Pancreas (tissue), 10 donors: ENCODE results near the gene NDUFB10. TPM values are rescaled to one million over a fixed set of nuclear protein-coding genes. Genes with fewer than 3 reads are reported as not detected.
A peak's percentile ranks its signal among the peaks of the same experiment; 100 is the strongest.

Experiments
- ATAC-seq, 4 donors: fragments of 200-7000 bp; cut with Tn5 transposase; one replicate each; pipeline versions ENCODE4 v1.8.0 to v1.9.1; 2020; ENCODE audit warnings: mild to moderate bottlenecking in 4 of 4, moderate library complexity in 4 of 4
- DNase-seq, 6 donors: peaks; one replicate each; pipeline ENCODE4 v3.0.0-alpha.2; 2020
- FAIRE-seq: peaks from 2 replicates; lab custom pipeline; 2012; peaks lifted over from hg19 to GRCh38; lab: Jason Lieb, UNC
- H3K27ac ChIP-seq, 4 donors: fragments of 200-600 bp; sonication (generic); 1 replicate in 3 of 4; 2 replicates in 1 of 4; pipeline versions ENCODE4 v1.5.0 to v1.8.0; 2020
- H3K27me3 ChIP-seq, 4 donors: fragments of 200-600 bp; one replicate each; pipeline ENCODE4 v1.8.0; 2021
- H3K36me3 ChIP-seq, 3 donors: fragments of 200-600 bp; sonication (generic) in 1 of 3; one replicate each; pipeline versions ENCODE4 v1.5.0 to v1.8.0; 2020 to 2021
- H3K4me1 ChIP-seq, 3 donors: fragments of 200-600 bp; one replicate each; pipeline ENCODE4 v1.8.0; 2021
- H3K4me3 ChIP-seq, 4 donors: fragments of 200-600 bp; sonication (generic) in 2 of 4; one replicate each; pipeline versions ENCODE4 v1.5.0 to v1.8.0; 2020 to 2021
- H3K9me3 ChIP-seq, 4 donors: fragments of 200-600 bp; one replicate each; pipeline ENCODE4 v1.8.0; 2021
- WGBS, 2 donors: extraction: QIAGEN DNeasy Blood & Tissue Kit; methylation state at CpG; one replicate each; pipeline ENCODE4 v1.1.7; 2013; 5-methylcytosine and 5-hydroxymethylcytosine counted together
- intact Hi-C, 3 donors: fragments of 100-400 bp; cut with DNase I; formaldehyde crosslinking; loops; one replicate each; pipeline versions ENCODE4 v1.11.1 to v1.14.2; 2022
- polyA plus RNA-seq, 2 donors: library from polyadenylated mRNA; stranded (reverse); fragments of 200-250 nt; gene quantifications; one replicate each; pipeline ENCODE4 v1.2.3, GENCODE V29; 2013
- total RNA-seq, 6 donors: library from RNA; stranded (reverse); fragmentation: NEBNext Ultra II Directional in 4 of 6; extraction: Animal tissue kit (Norgen Biotek cat#: 25700) in 4 of 6; gene quantifications; one replicate each; pipeline versions ENCODE4 v1.2.1 to v1.2.4, GENCODE V29; 2021 to 2023
- TF ChIP-seq, protein P1 (sequence below), 4 donors: fragments of 200-600 bp; sonication (generic) in 3 of 4; IDR thresholded peaks; one replicate each; pipeline versions ENCODE4 v1.5.0 to v1.8.0; 2021; ENCODE audit warnings: antibody characterized with exemption in 4 of 4
- donor health status: healthy with polysubstance abuse.
- donor health status: DM: no; HTN: no; CAD: no; lungs with moderate emphysema.
- donor health status: DM: no; HTN: no; CAD: no.
- donor health status: control.
- donor health status: control.
- donor health status: Bipolar disorder and iron deficiency.
- donor health status: DM: yes; HTN: yes; CAD: no.
- donor health status: DM: no; HTN: no; CAD: no.
- donor health status: DM: no; HTN: no; CAD: no.
- donor health status: DM: yes; HTN: yes; CAD: no.

Gene NDUFB10
- total and polyA plus RNA-seq, 8 donors = 54.0 to 108 (median 65.9) TPM

DNA sequence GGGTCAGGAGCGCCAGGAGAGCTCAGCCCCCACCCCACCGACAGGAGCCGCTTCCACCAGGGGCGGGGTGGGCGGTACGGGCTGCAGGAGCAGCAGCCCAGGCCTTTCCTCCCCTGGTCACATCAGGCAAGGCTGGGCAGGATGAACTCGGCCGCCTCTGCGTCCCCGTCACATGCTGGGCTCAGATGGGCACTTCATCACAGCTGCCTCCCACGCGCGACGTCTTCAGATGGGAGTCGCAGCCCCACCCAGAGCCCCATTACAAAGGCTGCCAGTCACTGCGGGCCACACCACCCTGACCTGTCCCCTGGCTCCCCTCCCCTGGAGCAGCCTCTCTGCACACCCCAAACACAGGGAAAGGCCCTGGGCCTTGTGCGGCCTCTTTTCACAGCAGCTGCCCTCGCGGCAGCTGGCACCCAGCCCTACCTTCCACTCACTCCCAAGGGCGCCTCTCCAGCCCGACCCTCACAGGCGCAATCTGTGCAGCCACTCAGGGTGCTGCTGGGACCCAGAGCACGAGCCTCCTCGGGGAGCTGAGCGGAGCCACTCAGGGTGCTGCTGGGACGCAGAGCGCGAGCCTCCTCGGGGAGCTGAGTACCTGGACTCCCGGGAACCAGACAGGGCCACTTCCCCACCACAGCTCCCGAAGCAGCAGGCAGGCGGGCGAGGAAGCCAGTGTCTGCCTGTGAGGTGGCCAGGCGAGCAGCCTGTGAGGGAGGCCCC, 45.6 kb downstream of the NDUFB10 start:
- DNase-seq (peak in 5 of 6 donors; percentile 26 to 83 (median 63)), ATAC-seq (no peak), FAIRE-seq (no peak)
- TF ChIP-seq, protein P1, sequence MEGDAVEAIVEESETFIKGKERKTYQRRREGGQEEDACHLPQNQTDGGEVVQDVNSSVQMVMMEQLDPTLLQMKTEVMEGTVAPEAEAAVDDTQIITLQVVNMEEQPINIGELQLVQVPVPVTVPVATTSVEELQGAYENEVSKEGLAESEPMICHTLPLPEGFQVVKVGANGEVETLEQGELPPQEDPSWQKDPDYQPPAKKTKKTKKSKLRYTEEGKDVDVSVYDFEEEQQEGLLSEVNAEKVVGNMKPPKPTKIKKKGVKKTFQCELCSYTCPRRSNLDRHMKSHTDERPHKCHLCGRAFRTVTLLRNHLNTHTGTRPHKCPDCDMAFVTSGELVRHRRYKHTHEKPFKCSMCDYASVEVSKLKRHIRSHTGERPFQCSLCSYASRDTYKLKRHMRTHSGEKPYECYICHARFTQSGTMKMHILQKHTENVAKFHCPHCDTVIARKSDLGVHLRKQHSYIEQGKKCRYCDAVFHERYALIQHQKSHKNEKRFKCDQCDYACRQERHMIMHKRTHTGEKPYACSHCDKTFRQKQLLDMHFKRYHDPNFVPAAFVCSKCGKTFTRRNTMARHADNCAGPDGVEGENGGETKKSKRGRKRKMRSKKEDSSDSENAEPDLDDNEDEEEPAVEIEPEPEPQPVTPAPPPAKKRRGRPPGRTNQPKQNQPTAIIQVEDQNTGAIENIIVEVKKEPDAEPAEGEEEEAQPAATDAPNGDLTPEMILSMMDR (IDR thresholded peaks at IDR 0.05) = no peak
- Histone ChIP-seq H3K27me3 (no peaks in the 10 kb centered on the region), H3K4me3 (no peak overlapping the region), H3K4me1 (peaks cover 22 to 41% (median 33%) of the 10 kb centered on the region in 3 donors), H3K27ac (peak overlapping the region in 3 of 4 donors; percentile 51 to 62 (median 59)), H3K36me3 (peaks cover 11 to 34% (median 32%) of the 10 kb centered on the region in 3 donors), H3K9me3 (no peaks in the 10 kb centered on the region)
- 58 to 60% methylated on average over 32 to 34 of the region's 34 CpGs for WGBS, 2 donors
- intact Hi-C loops = no loop called here

- Histone ChIP-seq H3K4me3 (no peak overlapping the region), H3K36me3 (peaks cover 11 to 28% (median 28%) of the 10 kb centered on the region in 3 donors), H3K27me3 (no peaks in the 10 kb centered on the region), H3K9me3 (no peaks in the 10 kb centered on the region), H3K4me1 (peaks cover 26 to 41% (median 33%) of the 10 kb centered on the region in 3 donors), H3K27ac (peak overlapping the region in 1 of 4 donors; percentile 18)
- 51 to 52% methylated on average over 21 of the region's 21 CpGs for WGBS, 2 donors
- peak; percentile 43 to 88 (median 64) for DNase-seq
- intact Hi-C loops = no loop called here
- TF ChIP-seq, protein P1 (IDR thresholded peaks at IDR 0.05) = no peak
- no peak for ATAC-seq
- FAIRE-seq = no peak
Measured at GRCh38 chr16:2005646-2006045, 46.3 kb downstream of the NDUFB10 start.

DNA sequence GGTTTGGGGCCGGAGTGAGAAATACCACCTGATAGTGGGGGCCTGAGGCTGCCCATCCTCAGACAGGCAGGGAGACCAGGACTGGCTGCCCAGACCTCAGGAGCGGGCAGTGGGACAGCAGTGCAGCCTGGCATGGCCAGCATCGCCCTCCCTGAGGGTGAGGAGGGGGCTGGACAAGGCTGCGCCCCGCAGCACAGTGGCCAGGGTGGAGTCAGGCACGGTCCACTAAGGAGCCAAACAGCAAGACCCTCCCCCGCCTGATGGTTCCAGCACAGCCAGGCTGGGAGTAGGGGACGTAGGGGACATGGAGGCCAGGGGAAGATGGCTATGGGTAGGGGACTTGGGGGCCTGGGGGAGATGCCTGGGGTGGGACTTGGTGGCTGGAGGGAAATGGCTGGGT, 47.0 kb downstream of the NDUFB10 start:
- FAIRE-seq = no peak
- H3K4me1 ChIP-seq = peaks cover 26 to 41% (median 33%) of the 10 kb centered on the region in 3 donors
- no peak for ATAC-seq
- peaks cover 8 to 21% (median 21%) of the 10 kb centered on the region in 3 donors for H3K36me3 ChIP-seq
- intact Hi-C loops = no loop called here
- TF ChIP-seq, protein P1 (IDR thresholded peaks at IDR 0.05) = no peak
- WGBS, 2 donors = 78 to 84% methylated on average over 8 of the region's 8 CpGs
- peak; percentile 18 to 78 (median 42) for DNase-seq
- H3K27me3 ChIP-seq = no peaks in the 10 kb centered on the region
- H3K27ac ChIP-seq = no peak overlapping the region
- H3K9me3 ChIP-seq = no peaks in the 10 kb centered on the region
- no peak overlapping the region for H3K4me3 ChIP-seq

GRCh38 chr16:2007081-2007836, 47.9 kb downstream of the NDUFB10 start:
- ATAC-seq (no peak), FAIRE-seq (no peak), DNase-seq (peak; percentile 20 to 85 (median 63))
- Histone ChIP-seq H3K36me3 (peaks cover 0 to 12% (median 11%) of the 10 kb centered on the region in 3 donors), H3K9me3 (no peaks in the 10 kb centered on the region), H3K4me1 (peaks cover 26 to 41% (median 33%) of the 10 kb centered on the region in 3 donors), H3K27ac (peak overlapping the region in 3 of 4 donors; percentile 73 to 90 (median 80)), H3K27me3 (no peaks in the 10 kb centered on the region), H3K4me3 (peak overlapping the region in 3 of 4 donors; percentile 97 to 100 (median 99))
- WGBS, 2 donors = 43 to 54% methylated on average over 14 to 16 of the region's 16 CpGs
- intact Hi-C loops = no loop called here
- TF ChIP-seq, protein P1 (IDR thresholded peaks at IDR 0.05) = no peak
